CD14-positive monocyte (primary cell): ENCODE measurements around the gene WDPCP. TPM values are rescaled to one million over a fixed set of nuclear protein-coding genes. Genes with fewer than 3 reads are reported as not detected.
"Not testable (repeated sequence)": the region's sequence is repeated elsewhere in the genome, so short reads cannot be mapped to it uniquely, and the experiment has no call there.

Experiments used
- DNase-seq, 3 donors: peaks; one replicate each; pipeline ENCODE4 v3.0.0-alpha.2; 2011 to 2022
- H2AFZ ChIP-seq: 2 replicates; pipeline ENCODE4 v1.6.0; 2012; ENCODE audit warnings: mild to moderate bottlenecking, low read depth, low read length, inconsistent platforms; ENCODE audit not compliant: insufficient read depth, poor library complexity, severe bottlenecking
- H3K27ac ChIP-seq, 2 donors: 1 replicate in 1 of 2; 2 replicates in 1 of 2; pipeline ENCODE4 v1.5.1; 2012 to 2013; ENCODE audit warnings: low read length in 2 of 2, control low read depth in 1 of 2, inconsistent platforms in 1 of 2, low read depth in 1 of 2, mild to moderate bottlenecking in 1 of 2
- H3K27me3 ChIP-seq, 2 donors: one replicate each; pipeline versions ENCODE4 v1.6.0 to v1.6.1; 2011 to 2013; ENCODE audit warnings: low read length in 2 of 2; ENCODE audit not compliant: control insufficient read depth in 2 of 2, insufficient read depth in 2 of 2
- H3K36me3 ChIP-seq, 2 donors: replicated peaks in 1 of 2; 1 replicate in 1 of 2; 2 replicates in 1 of 2; pipeline versions ENCODE4 v1.5.1 to v1.6.1; 2012 to 2013; ENCODE audit warnings: low read length in 2 of 2, control low read depth in 1 of 2, inconsistent platforms in 1 of 2, mild to moderate bottlenecking in 1 of 2; ENCODE audit not compliant: insufficient read depth in 2 of 2, control insufficient read depth in 1 of 2
- H3K4me1 ChIP-seq, 2 donors: 1 replicate in 1 of 2; 2 replicates in 1 of 2; pipeline versions ENCODE4 v1.5.1 to v1.6.1; 2012 to 2013; ENCODE audit warnings: low read length in 2 of 2, control low read depth in 1 of 2, inconsistent platforms in 1 of 2, mild to moderate bottlenecking in 1 of 2, moderate library complexity in 1 of 2; ENCODE audit not compliant: insufficient read depth in 2 of 2, control insufficient read depth in 1 of 2
- H3K4me2 ChIP-seq: replicated peaks from 2 replicates; pipeline ENCODE3; 2012; ENCODE audit warnings: low read length, moderate library complexity, mild to moderate bottlenecking; ENCODE audit not compliant: poor library complexity, severe bottlenecking; ENCODE audit errors: extremely low read depth
- H3K4me3 ChIP-seq, 3 experiments: fragments of 200-600 bp in 1 of 3; sonication (generic) in 1 of 3; replicated peaks in 1 of 3; 1 replicate in 2 of 3; 2 replicates in 1 of 3; pipeline ENCODE4 v1.5.1; 2011 to 2013; ENCODE audit warnings: low read length in 3 of 3, mild to moderate bottlenecking in 3 of 3, control low read depth in 2 of 3, low read depth in 2 of 3, inconsistent platforms in 1 of 3, moderate library complexity in 1 of 3
- H3K79me2 ChIP-seq: 2 replicates; pipeline ENCODE4 v1.6.0; 2012; ENCODE audit warnings: mild to moderate bottlenecking, control low read depth, inconsistent platforms, low read length, moderate library complexity; ENCODE audit not compliant: insufficient read depth
- H3K9ac ChIP-seq: 2 replicates; pipeline ENCODE4 v1.6.0; 2017; ENCODE audit warnings: low read length, mild to moderate bottlenecking; ENCODE audit not compliant: insufficient read depth, poor library complexity, severe bottlenecking
- H3K9me3 ChIP-seq, 2 donors: replicated peaks in 1 of 2; 1 replicate in 1 of 2; 2 replicates in 1 of 2; pipeline versions ENCODE4 v1.5.1 to v1.6.1; 2012 to 2013; ENCODE audit warnings: low read length in 2 of 2, control low read depth in 1 of 2; ENCODE audit not compliant: control insufficient read depth in 1 of 2, insufficient read depth in 1 of 2
- H4K20me1 ChIP-seq: 2 replicates; pipeline ENCODE4 v1.6.0; 2012; ENCODE audit warnings: mild to moderate bottlenecking, low read length, control low read depth, moderate library complexity; ENCODE audit not compliant: insufficient read depth
- H3K27ac Mint-ChIP-seq, 7 donors: one replicate each; pipeline ENCODE4 v1.8.0; 2020; ENCODE audit warnings: mild to moderate bottlenecking in 7 of 7, mixed read lengths in 7 of 7, moderate library complexity in 6 of 7, inconsistent platforms in 2 of 7
- H3K27me3 Mint-ChIP-seq, 3 donors: one replicate each; pipeline ENCODE4 v1.8.0; 2021 to 2022; ENCODE audit warnings: low read depth in 3 of 3, mild to moderate bottlenecking in 3 of 3, mixed read lengths in 3 of 3, moderate library complexity in 3 of 3, inconsistent platforms in 1 of 3
- H3K36me3 Mint-ChIP-seq, 2 donors: one replicate each; pipeline ENCODE4 v1.8.0; 2020; ENCODE audit warnings: mixed read lengths in 2 of 2, inconsistent platforms in 1 of 2, mild to moderate bottlenecking in 1 of 2
- H3K4me1 Mint-ChIP-seq: one replicate; pipeline ENCODE4 v1.8.0; 2020; ENCODE audit warnings: mild to moderate bottlenecking, mixed read lengths
- H3K4me3 Mint-ChIP-seq, 2 donors: one replicate each; pipeline ENCODE4 v1.8.0; 2020; ENCODE audit warnings: mild to moderate bottlenecking in 2 of 2, mixed read lengths in 2 of 2, moderate library complexity in 1 of 2
- H3K9me3 Mint-ChIP-seq, 7 donors: one replicate each; pipeline ENCODE4 v1.8.0; 2020 to 2022; ENCODE audit warnings: mixed read lengths in 7 of 7, mild to moderate bottlenecking in 6 of 7, moderate library complexity in 6 of 7, inconsistent platforms in 2 of 7
- CTCF ChIP-seq: fragments of 200-600 bp; IDR thresholded peaks from one replicate; pipeline ENCODE4 v1.8.0; 2022; ENCODE audit warnings: antibody characterized with exemption, mild to moderate bottlenecking
- WGBS: methylation state at CpG from one replicate; pipeline ENCODE4 v1.1.5; 2013; ENCODE audit warnings: missing lambda C conversion rate; ENCODE audit not compliant: insufficient coverage; 5-methylcytosine and 5-hydroxymethylcytosine counted together
- intact Hi-C, 2 donors: fragments of 100-400 bp; cut with micrococcal nuclease; formaldehyde crosslinking; loops; one replicate each; pipeline versions ENCODE4 v1.15.0 to v1.15.1; 2023
- polyA plus RNA-seq, 3 donors: library from polyadenylated mRNA; depleted of rRNA in 1 of 3; unstranded in 2 of 3; stranded (reverse) in 1 of 3; fragments of 300-500 nt in 2 of 3; fragments of >200 nt in 1 of 3; fragmentation: Illumina TruSeq in 2 of 3; gene quantifications; 1 replicate in 2 of 3; 2 replicates in 1 of 3; pipeline ENCODE4 v1.2.3, GENCODE V29; 2012 to 2021

WDPCP gene
- polyA plus RNA-seq, 3 donors = 3.3 to 5.2 (median 3.7) TPM

DNA sequence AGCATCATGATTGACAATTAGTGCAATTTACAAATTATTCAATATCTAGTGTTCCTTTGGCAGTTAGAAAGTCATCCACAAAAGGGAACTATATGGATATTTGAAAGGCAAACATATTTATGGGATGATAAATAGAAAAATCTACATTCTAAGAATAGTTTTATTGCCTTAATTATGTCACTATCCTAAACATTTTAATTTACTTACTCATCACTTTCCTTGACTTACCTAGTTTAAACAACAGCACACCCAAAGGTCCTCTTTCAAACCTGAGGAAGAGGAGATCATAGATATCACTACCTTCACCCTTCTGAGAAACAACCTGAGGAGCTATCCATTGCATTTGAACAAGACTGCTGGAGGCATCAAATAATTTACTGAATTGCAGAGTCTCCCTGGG is 184.5 kb downstream of the WDPCP start:
- Mint-ChIP-seq H3K27me3 (peaks cover 0 to 1% (median 0%) of the 10 kb centered on the region in 3 donors), H3K36me3 (peaks cover 11 to 21% of the 10 kb centered on the region in 2 donors), H3K27ac (no peak overlapping the region), H3K4me1 (no peaks in the 10 kb centered on the region), H3K9me3 (peaks cover 0 to 6% (median 3%) of the 10 kb centered on the region in 7 donors), H3K4me3 (no peak overlapping the region)
- Histone ChIP-seq H3K4me3 (no peak overlapping the region), H3K79me2 (no peaks in the 10 kb centered on the region), H3K9ac (no peak overlapping the region), H3K4me2 (no peak overlapping the region), H4K20me1 (no peaks in the 10 kb centered on the region), H3K27ac (no peak overlapping the region), H2AFZ (no peak overlapping the region), H3K27me3 (no peaks in the 10 kb centered on the region), H3K36me3 (peaks cover 5 to 11% of the 10 kb centered on the region in 2 donors), H3K9me3 (peaks cover 0 to 5% of the 10 kb centered on the region in 2 donors), H3K4me1 (no peaks in the 10 kb centered on the region)
- no peak for TF ChIP-seq CTCF
- intact Hi-C loops = no loop called here
- no peak for DNase-seq

- H3K36me3 Mint-ChIP-seq = peaks cover 11 to 21% of the 10 kb centered on the region in 2 donors
- H3K9ac ChIP-seq, intact Hi-C loops, H3K4me2 ChIP-seq, DNase-seq, H2AFZ ChIP-seq, H3K4me1 ChIP-seq, H3K9me3 Mint-ChIP-seq, H4K20me1 ChIP-seq, H3K4me3 Mint-ChIP-seq, H3K9me3 ChIP-seq, H3K27ac Mint-ChIP-seq, H3K79me2 ChIP-seq, H3K4me3 ChIP-seq, H3K27me3 ChIP-seq, H3K27ac ChIP-seq, H3K27me3 Mint-ChIP-seq, H3K4me1 Mint-ChIP-seq: not testable (repeated sequence)
- peaks cover 5 to 11% of the 10 kb centered on the region in 2 donors for H3K36me3 ChIP-seq
- no CpG with 5 or more reads among the region's 3 CpGs for whole genome bisulfite sequencing
Observed at GRCh38 chr2:63402889-63403288, 185.4 kb downstream of the WDPCP start.
